ENCODE data around the gene GRAP.

Gene GRAP

DNA sequence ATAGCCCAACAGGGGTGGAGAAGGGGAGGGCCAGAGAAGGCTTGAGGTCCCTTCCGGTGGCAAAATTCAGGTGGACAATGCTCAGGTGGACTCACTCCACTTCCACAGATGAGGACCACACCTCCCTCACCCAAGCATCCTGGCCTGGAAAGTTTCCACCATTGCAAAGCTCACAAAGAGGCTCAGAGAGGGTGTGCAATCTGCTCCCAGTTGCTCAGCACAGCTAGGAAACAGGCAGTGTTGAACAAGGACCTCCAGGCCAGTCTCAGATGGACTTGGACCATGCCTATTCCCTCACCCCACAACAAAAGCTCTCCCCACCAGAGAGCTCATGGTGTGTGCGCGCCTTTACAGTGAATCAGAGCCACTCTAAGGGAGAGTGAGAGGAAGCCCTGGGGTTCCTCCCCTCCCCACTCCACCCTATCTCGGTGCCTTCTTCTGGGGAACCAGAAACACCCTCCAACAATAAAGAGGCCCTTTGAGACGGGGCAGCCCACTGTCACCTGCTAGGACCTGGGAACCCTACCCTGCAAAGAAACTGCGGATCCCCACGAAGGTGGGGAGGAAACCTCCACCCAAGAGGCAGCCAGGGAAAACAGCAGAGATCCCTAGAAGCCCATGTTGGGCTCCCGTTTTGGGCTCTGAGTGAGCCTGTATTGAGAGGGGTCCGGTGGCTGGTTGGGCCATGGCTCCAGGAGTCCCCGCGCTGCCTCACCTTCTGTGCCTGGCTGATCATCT is 43.8 kb downstream of the GRAP start:
- DNase-seq (ENCODE audit: low spot score), result no peak

DNA sequence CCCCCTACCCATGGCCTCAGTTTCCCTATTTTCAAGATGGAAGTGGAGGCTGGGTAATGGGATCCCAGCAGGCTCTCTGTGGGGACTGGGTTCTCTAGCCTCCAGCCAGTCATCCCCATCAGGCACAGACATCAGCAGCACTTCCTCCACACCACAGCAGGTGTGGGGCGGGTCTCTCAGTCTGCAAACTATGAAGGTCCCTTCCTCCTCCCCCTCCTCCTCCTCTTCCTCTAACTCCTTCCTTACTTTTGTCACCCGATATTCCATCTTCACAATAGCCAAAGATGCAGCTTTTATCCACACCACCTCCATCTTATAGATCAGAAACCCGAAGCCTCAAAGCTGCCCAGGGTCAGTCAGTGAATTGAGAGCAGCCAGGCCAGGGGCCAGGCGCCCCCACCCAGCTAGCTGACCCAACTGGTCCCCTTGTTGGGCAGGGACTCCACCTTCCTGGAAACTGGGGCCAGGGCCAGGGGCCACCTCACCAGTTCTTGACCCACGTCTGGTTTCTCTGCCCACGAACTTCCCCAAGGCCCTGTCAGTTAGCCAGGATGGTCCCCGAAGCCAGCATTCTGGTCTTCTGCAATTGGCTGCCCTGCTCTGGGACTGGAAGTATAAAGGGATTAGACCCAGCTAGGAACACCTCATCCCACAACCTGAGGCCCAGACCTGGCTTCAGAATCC is 44.7 kb downstream of the GRAP start:
- DNase-seq (ENCODE audit: low spot score), result no peak

DNA sequence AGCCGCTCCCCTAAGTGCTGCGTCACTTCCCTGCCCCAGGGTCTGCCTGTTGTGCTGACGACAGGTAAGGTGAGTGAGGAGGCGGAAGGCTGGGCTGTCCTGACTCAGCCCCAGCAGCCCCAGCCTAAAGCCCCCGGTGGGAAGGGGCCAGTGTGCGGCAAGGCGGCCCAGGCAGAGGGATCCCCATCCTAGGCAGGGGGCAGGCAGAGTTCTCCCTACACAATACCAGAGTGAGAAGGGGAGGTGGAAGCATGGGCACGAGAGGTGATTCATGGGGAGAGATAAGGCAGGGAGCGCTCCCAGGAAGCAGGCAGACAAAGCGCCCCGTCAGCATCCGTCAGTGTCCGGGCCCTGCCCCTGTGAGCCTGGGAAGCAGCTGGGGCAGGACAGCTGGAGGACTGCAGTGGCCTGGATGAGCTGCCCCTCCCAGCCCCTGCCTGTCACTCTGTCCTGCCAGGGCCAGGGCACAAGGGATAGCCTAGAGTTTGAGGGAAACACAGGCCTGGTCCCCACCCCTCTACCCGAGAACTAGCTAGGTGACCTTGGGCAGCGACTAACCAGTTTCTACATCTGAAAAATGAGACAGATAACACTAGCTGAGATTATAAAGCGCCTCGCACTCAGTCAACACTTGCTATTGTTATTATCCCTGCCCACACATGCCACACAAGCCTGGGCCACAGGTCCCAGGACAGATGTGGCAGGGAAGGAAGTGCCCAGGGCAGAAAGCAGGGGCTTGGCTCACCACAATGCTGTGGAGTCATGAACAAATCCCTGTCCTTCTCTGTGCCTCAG is 46.0 kb downstream of the GRAP start:
- DNase-seq (ENCODE audit: low spot score), result no peak

DNA sequence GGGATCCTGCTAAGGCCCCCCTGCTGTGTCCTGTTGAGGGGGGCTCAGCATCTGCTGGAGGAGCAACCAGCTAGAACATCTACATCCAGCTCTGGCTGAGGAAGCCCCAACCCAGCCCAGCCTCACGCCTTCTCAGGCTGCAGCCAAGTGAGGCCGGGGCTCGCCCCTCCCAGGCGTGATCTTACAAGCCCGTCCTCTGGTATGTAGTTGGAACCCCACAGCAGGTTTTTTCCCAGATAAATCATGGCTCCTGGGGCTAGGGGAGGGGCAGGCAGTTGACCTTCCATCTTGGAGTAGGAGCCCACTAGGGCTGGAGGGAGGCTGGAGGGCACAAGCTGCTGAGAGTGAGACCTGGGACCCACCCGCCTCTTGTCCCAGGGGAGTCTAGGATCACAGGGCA is 46.8 kb downstream of the GRAP start:
- no peak for DNase-seq (ENCODE audit: low spot score)

DNA sequence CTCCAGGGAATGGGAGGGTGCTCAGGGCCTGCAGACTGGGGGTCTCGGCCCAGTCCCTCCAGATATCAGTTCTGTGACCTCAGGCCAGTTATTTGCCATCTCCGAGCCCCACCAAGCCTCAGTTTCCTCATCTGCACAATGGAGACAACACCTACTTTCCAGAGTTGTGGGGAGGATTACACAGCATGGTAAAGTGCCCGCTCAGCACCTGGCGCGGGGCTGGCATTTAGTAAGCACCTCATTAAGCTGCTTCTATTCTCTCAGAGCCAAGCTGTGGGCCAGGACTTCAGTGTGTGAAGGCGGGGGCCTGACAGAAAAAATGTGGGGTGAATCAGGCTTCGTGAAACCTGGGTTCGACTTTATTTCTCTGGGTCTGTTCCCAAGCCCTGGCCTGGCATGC is 47.4 kb downstream of the GRAP start:
- no peak for DNase-seq (ENCODE audit: low spot score)

DNA sequence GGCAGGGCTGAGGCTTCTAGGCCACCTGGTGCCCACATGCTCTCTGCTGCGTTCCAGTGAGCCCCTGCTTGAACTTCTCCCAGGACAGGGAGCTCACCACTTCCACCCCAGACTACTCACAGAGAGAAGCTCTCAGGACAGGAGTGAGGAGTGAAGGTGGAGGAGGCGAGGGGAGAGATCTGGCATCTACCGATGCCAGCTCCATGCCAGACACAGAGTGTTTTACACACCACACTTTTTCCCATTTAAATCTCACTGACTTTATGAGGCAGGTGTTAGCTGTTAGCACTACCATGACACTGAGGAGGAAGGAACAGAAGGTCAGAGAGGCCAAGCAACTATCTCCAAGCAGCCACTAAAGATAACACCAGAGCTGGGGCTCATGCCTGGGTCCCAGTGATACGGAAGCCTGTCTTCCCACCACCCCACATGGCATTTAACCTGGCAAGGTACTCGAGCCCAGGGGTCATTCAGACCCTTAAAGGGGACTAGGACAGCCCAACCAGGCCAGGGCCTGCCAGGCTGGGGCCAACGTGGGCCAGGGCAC is 49.0 kb downstream of the GRAP start:
- DNase-seq (ENCODE audit: low spot score), result no peak

DNA sequence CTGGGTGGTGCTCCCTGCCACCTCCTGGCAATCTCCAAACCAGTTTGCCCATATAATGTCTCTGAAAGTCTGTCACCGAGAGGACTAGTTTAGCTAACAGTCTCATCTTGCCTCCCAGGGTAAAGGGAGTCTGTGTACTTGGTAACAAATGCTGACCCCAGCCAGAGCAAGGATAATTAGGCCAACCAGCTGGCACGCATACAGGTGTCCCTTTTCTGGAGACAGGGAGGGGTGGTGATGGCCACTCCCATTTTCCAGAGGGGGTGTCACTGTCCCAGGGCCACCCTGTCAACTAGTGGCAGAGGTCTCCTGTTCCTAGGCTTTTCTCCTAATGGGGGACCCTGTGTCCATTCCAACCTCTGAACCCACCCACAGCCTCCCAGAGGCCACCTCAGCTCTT is 50.3 kb downstream of the GRAP start:
- no peak for DNase-seq (ENCODE audit: low spot score)

DNA sequence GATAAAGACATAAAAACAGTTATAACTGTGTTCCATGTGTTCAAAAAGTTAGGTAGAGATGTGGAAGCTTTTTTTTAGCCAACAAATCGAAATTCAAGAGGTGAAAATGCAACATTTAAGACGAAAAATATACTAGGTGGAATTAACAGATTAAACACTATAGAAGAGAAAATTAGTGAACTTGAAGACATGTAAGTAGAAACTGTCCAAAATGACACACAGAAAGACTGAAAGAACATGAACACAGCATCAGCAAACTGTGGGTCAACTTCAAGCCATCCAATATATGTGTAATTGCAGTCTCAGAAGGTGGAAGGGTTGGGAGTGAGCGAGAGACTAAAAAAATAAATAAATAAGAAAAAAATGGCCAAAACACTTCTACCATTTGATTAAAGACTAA is 51.5 kb downstream of the GRAP start:
- no peak for DNase-seq (ENCODE audit: low spot score)

DNA sequence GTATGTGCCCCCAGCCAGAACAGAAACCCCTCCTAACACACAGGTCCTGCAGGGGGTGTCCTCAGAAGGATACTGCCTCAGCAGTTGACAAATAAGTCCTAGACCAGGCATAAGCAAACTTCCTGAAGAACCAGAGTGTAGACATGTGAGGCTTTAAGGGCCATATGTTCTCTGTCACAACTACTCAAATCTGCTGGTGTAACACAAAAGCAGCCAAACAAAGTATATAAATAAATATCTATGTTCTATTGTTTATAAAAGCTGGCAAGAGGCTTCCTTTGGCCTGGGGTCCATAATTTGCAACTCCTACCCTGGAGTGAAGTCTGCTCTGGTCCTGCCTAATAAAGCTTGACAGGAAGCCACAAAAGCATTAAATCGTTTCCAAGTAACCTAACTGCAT is 52.1 kb downstream of the GRAP start:
- no peak for DNase-seq (ENCODE audit: low spot score)

DNA sequence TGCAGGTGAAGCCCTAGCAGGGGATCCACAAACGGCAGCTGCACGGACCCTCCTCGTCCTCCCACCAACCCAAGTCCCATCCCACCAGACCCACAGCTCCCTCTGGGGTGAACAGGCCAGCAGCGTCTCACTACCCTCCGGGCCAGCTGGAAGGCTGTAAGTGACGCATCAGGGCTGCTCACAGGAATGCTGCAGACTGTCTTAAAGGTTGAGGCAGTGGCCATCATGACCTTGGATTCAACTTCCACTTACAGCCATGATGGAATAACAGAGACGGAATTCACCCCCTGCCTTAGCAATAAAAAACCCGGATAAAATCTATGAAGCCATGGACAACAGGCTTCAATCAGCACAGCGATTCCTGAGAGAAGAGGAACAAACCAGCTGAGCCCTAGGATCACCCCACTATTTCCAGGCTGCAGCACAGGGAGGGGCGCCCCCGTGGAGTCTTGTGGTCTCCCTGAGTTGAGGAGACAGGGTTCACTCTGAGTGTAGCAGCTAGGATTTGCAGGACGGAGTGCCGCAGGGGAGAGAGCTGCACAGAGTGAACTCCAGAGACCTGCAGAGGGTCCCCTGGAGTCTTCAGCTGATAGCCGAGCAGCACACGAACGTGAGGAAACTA is 52.7 kb downstream of the GRAP start:
- no peak for DNase-seq (ENCODE audit: low spot score)

DNA sequence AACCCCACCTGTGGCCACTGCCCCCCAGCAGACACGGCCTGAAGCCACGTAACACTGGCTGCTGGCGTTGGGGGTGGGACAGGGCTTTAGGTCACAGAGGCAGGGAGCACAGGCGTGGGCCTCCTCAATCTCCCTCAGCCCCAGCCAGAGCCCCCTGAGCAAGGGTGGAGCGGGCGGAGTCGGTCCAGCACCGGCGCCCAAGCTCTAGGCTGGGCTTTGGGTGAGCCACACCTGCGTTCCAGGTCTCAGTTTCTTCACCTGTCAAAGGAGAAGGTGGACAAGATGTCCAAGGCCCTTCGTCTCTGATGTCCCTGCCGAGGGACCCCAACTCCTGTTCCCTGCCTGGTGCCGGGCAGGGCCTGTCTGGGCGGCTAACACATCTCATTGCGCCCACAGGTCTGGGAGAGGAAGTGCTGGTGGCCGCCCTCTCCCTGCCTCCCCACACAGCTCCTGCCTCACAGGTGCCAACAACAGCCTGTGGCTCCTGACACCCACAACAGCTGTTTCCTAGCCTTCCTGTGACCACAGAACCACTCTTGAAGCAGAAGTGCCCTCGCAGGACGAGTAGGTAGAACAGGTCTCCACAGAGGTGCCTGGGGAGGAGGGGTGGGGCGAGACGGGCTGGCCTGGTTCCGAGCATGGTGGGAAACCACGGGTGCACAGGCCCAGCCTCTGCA is 54.2 kb downstream of the GRAP start:
- DNase-seq (ENCODE audit: low spot score), result no peak

DNA sequence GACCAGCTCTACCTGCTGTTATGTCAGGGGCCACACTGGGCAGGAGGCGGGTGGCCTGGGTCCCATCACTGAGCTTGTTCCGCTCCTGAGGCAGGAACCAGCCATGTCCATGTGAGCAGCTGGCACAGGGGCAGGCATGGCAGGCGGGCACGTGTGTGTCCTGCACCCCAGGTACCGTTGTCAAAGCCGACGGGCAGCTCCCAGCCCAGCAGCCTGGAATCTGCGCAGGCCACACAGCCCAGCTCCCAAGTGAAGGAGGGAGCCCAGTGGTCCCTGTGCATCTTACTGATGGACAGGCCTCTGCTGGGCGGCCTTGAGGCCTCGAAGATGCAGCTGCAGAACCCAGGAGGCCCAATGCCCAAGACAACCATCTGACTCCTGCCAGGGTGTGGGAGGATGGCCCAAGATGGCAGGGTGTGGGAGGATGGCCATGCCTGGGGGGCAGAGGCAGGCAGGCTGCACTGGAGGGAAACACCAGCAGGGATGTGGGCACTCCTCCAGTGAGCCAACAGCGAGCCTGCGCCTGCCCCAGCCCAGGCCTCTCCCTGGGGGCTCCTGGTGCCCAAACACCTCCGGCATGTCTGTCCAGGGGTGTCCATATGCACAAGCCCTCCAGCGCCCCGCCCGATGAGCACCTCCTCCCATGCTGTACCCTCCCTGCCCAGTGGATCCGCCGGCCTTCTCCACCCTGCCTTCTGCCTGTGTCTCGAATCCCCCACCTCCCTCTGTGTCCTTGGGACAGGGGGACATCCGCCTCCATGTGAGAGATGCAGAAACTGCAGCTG is 55.0 kb downstream of the GRAP start:
- DNase-seq (ENCODE audit: low spot score), result no peak

DNA sequence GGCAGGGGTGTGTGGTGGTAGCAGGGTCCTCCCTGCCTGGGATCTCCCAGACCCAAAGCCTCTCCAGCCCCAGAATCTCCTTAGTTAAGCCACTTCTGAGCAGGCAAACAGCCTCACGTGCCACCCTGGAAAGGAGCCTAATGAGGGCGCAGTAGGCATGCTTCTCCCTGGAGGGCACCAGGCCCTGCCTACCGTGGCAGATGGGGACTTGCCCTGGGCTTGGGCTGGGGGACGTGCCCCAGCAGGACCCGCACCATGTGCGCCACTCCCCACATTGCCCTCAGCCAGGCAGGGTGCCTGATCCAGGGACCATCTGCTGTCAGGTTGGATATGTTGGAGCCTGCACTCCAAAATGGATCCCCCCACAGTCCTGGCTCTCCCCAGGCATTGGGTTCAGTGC is 56.4 kb downstream of the GRAP start:
- DNase-seq (ENCODE audit: low spot score), result no peak

DNA sequence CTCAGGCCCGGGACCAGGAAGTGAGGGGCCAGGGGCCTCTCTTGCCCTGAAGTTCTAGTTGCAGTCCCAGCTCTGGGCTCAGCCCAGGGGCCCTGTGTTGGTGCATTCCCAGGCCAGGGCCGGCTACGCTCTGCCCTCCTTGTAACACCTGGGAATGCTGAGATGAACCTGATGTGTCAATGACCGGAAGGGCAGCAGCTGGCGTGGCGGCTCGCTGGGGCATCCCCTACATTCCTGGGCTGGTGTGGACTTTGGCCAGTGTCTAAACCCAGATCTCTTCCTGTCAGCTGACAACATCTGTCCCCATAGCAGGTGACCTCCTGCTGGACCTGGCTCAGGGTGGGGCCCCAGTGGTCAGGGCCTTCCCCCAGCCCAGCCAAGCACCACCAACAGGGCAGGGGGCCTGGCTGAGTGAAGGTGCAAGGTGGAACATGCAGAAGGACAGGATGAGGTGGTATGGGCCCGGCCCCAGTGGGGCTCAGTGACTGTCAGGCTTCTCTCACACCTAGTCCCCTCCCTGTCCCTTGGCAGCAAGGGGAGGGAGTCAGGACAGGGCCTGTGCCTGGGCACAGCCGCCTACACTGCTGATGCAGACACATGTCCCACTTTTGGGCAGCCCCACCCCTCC is 58.1 kb downstream of the GRAP start:
- no peak for DNase-seq (ENCODE audit: low spot score)

DNA sequence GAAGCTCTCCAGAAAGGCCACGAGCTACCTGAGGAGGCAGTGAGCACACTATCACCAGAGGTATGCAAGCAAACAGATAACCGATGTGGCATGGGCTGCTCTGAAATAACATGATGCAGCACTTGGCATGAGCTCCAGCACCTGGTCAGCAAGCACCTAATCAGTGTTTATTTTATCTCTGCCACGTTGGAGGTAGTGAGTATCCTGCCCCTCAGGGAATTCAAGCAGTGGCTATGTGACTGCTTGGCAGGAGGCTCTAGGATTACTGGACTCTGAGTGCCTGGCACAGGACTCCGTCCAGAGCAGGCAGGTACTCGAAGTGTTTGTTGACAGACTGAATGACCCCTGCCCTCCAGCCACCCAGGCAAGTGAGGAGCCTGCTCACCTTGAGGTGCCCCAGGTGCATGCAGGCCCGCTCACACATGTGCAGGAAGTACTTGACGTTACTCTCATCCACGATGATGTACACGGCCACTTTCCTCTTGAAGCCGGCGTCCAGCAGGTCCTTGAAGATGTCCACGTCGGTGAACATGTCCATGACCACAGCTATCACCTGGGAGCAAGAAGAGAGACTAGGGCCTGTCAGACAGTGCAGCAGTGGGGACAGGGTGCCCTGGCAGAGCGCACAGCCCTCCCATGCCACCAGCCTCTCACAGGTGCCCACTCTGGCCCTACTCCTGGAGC is 58.8 kb downstream of the GRAP start:
- DNase-seq (ENCODE audit: low spot score), result no peak

DNA sequence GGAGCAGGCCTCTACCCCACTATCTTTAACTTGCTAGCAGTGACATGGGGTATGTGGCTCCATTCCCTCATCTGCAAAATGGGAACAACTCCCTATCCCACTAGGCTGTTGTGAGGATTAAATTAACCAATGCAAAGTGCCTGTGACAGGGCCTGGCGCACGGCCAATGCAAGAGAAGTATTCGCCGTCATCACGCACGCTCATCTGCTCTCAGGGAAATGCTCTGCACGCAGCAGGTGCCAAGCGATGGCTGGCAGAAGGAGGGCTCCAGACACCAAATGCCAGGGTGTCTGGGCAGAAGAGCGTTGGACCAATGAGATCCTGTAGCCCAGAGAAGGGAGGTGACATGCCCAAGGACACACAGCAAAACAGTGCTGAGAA is 59.5 kb downstream of the GRAP start:
- no peak for DNase-seq (ENCODE audit: low spot score)

DNA sequence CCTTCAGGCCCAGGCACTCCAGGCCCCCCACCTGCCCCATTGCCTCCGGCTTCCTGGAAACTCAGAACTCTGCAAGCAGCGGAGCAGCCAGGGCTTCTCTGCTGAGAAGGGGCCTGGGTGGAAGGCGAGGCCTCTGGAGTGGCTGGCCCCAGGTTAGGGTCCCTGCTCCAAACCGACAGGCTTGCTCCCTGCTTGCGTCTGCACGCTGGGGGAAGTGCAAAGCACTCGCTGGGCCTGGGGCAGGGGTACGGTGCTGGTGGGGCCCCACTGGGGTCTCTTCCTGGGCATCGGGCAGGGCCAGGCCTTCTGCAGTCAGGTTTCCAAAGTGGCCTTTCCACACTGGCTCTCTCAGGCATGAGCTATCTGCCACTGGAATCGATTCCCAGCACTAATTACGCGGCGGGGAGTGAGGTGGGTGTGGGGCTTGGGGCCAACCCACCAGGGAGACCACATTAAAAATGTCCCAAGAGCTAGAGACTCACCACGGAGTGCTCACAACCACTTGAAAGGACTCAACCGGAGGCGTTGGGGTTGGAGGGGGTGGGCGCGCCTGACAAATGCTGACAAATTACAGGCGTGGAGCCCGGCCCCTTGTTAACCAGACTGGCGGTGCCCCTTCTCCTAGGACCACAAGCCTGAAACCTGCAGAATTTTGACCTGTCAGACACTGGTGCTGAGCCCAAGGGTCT is 60.1 kb downstream of the GRAP start:
- DNase-seq (ENCODE audit: low spot score), result no peak

DNA sequence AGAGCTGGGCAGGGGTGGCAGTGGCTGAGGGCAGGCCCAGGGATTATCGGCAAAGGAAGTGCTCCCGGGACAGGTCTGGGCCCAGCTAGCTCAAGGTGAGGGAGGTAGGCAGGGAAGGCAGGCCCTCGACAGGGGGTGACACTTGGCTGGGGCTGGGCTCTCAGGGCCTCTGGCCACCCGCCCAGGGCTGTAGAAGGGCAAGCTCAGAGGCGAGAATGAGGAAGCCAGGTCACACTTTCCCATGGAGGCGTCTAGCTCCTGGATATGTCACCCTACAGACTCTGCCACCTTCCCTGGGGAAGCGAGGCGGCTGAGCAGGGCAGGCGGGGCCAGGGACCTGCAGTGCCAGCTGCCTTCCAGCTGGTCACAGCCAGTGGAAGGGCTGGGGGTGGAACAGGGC is 61.3 kb downstream of the GRAP start:
- DNase-seq (ENCODE audit: low spot score), result no peak

Data from pons (tissue), 1 donor.